ENCODE data around the gene NDUFAF2. TPM values are rescaled to one million over a fixed set of nuclear protein-coding genes. Genes with fewer than 3 reads are reported as not detected.

NDUFAF2 gene
- total and polyA plus RNA-seq, 2 of the 13 experiments (the other 11 are each of a cell fraction or from before 2014, with no cell fraction given), result 34.0 to 78.4 TPM

GRCh38 chr5:60944904-60945812 is at the start of gene NDUFAF2, which contains the start of gene ERCC8 (continued):
- TF ChIP-seq AKNA (CRISPR knock-in tag; IDR thresholded peaks at IDR 0.05; ENCODE audit: borderline replicate concordance) (no peak), ZBTB37 (CRISPR knock-in tag; IDR thresholded peaks at IDR 0.05) (no peak), SRSF9 (IDR thresholded peaks at IDR 0.05; ENCODE audit: borderline replicate concordance, insufficient read depth, low read depth, low read length, poor library complexity, severe bottlenecking) (no peak), ZNF670 (CRISPR knock-in tag; IDR thresholded peaks at IDR 0.05; ENCODE audit: borderline replicate concordance) (no peak), YEATS4 (CRISPR knock-in tag; IDR thresholded peaks at IDR 0.05; ENCODE audit: borderline replicate concordance) (peak; percentile 80; the same call in 1 of the 2 replicates), ZNF383 (CRISPR knock-in tag; IDR thresholded peaks at IDR 0.05; ENCODE audit: borderline replicate concordance) (no peak), GTF2F1 (IDR thresholded peaks at IDR 0.05; ENCODE audit: low read length) (no peak), TCF12 (IDR thresholded peaks at IDR 0.05) (no peak), TCF12 (CRISPR knock-in tag; IDR thresholded peaks at IDR 0.05) (no peak), ZBTB39 (CRISPR knock-in tag; IDR thresholded peaks at IDR 0.05) (no peak), HBP1 (CRISPR knock-in tag; IDR thresholded peaks at IDR 0.05; ENCODE audit: low read depth) (peak; percentile 83), MAFF (IDR thresholded peaks at IDR 0.05; ENCODE audit: low read depth, low read length) (no peak), DNMT3B (CRISPR knock-in tag; conservative IDR thresholded peaks at IDR 0.05) (no peak), ZNF800 (CRISPR knock-in tag; IDR thresholded peaks at IDR 0.05) (peak; percentile 77), ONECUT2 (CRISPR knock-in tag; IDR thresholded peaks at IDR 0.05) (no peak), KLF15 (CRISPR knock-in tag; IDR thresholded peaks at IDR 0.05; ENCODE audit: borderline replicate concordance) (no peak)
